HG02623 (cell line): ENCODE measurements around the gene RDM1.

Experiments used
- ATAC-seq: cut with Tn5 transposase; IDR thresholded peaks from one replicate; pipeline ENCODE4 v1.9.1; 2021; ENCODE audit warnings: moderate library complexity; ENCODE audit not compliant: unreplicated experiment

RDM1 gene

DNA sequence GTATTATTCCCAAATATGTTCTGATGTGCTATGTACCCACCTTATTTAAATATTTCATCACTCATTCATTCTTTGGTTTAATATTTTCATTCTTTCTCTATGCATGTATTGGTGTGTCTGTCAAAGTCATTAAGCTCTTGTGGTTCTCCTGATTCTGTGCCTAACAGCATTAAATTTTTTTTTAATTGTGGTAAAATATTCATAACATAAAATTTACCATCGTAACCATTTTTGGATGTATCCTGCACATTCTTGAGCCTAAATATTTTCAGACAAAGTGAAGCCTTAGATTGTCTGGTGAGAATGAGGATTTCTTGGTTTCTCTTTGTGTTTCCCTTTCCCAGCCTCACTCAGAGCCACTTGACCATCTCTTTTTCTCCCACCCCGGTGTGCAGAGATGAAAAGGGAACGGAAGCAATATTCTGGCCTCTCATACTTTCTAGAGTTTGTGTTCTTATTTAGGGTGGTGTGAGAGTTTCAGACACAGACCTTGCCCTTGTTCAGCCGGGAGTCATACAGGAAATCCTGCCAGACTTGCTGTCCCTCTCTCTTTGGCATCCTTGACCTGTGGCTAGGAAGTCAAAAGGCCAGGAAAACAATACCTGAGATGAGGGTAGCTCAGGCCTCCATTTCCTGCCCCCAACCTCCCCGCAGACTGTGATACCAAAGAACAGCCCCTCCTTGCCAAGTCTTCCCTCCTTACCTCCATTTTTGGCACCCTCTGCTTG is 55.3 kb downstream of the RDM1 start:
- no peak for ATAC-seq

DNA sequence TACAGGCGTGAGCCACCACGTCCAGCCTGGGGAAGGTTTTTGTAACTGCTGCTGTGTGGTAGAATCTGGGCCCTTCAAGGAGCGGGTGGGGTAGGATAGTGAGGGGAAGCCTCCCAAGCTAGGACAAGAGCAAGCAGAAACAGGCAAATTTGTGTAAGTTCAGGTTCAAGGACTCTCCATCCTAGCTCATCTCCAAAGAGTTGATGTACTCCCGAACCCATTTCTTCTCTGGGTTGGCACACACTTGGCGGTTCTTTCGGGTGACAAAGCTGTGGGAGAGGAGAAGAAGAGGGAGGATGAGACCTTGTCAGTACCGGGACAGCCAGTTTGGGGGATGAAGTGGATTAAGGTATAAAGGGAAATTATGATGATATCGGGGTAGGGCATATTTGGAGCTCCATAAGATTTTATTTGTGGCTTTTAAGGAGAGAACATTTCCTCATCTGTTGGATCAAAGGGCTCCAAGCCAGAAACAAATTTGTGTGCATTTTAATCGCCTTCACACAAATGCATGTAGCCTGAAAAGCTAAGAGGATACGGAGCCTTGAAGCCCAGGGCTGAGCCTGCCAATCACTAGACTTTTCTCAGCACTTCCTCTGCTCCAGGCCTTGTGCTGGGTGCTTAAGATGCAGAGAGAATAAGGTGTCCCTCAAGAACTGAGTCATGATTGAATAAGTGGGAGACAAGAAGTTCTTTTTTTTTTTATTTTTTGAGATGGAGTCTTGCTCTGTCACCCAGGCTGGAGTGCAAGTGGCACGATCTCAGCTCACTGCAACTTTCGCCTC is 58.2 kb downstream of the RDM1 start:
- ATAC-seq: no peak

DNA sequence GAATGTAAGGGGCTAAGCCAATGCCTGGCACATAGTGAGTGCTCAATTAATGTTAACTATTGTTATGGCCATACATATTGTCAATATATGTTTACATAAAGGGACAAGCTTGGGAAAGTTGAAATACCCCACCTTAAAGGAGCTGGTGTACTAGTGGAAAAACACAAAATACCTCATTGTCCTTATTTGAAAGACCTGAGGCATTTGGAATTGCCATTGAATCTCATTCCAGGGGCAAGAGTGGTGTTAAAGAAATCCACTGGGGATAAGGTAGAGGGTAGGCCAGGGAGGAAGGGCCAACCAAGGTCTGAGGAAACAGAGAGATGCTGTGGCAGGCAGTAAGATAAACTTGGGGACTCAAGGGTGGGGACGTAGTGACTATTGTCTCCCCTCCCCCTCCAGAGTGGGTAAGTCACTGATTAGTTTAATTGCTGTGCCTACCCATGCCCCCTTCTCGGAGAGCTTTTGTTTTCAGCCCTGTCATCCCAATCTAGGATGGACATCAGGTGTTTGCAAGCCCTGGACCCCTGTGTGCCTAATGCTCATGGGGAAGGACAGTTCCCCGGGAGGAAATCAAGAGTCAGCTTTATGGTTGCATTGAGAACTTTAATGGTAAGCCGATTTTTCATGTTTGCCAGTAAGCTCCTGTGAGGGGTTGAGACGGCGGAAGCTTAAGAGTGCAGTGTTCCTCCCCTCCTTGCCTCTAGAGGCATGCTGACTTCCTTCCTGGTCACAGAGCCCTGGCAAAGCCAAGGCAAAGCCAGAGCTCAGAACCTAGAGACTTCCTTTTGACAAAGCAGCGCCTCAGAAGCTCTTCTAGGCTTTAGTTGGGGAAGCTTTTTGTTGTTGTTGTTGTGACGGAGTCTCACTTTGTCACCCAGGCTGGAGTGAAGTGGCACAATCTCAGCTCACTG is 59.4 kb downstream of the RDM1 start:
- no peak for ATAC-seq

DNA sequence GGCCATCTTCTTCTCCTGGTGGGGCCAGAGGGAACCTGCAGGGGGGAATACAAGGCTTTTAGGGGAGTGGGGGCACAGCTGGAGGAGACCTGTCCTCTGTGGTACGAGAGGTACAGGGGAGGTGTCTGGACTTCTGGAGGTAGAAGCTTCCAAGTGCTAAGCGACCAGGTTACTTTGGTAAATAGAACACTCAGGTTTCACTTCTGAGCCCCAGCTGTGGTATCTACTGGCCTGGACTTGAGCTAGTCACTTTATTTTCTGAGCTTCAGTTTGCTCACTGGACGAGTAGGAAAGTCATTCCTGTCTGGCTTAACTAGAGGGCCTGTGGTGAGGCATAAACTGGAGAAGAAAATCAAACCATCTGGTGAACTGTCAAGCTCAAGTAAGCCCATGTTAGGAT is 61.8 kb downstream of the RDM1 start, which contains the start of gene HEATR9:
Gene HEATR9 (minus strand): TSS at position 155 of the 400 bp plus-strand sequence. CDS start 149 bp downstream, at position 6.
- no peak for ATAC-seq
